ENCODE results near the gene KDM4C. TPM values are rescaled to one million over a fixed set of nuclear protein-coding genes. Genes with fewer than 3 reads are reported as not detected.

Gene KDM4C
- total RNA-seq, 1 donor from 2014 or later, result 18.2 TPM

- Mint-ChIP-seq H3K9me3 (ENCODE audit: unreplicated experiment) (no peaks in the 10 kb centered on the region), H3K27me3 (ENCODE audit: low read depth, unreplicated experiment) (no peaks in the 10 kb centered on the region), H3K36me3 (ENCODE audit: low read depth, unreplicated experiment) (peaks cover 7% of the 10 kb centered on the region), H3K4me1 (ENCODE audit: low read depth, unreplicated experiment) (no peaks in the 10 kb centered on the region), H3K4me3 (ENCODE audit: unreplicated experiment) (no peak overlapping the region), H3K27ac (ENCODE audit: unreplicated experiment) (no peak overlapping the region)
- FAIRE-seq, result no peak
- Histone ChIP-seq H2AFZ (ENCODE audit: low read depth, low read length) (no peak overlapping the region), H3K36me3 (ENCODE audit: insufficient read depth, low read length) (peaks cover 3% of the 10 kb centered on the region), H3K79me2 (ENCODE audit: insufficient read depth, low read length) (no peaks in the 10 kb centered on the region), H3K4me1 (ENCODE audit: insufficient read depth, low read length) (no peaks in the 10 kb centered on the region), H3K9me3 (ENCODE audit: insufficient read depth, low read depth, low read length) (no peaks in the 10 kb centered on the region), H3K4me3 (ENCODE audit: insufficient read depth, low read depth, low read length) (no peak overlapping the region), H4K20me1 (ENCODE audit: insufficient read depth, low read length) (no peaks in the 10 kb centered on the region), H3K4me2 (ENCODE audit: low read length) (no peak overlapping the region), H3K27ac (ENCODE audit: low read depth, low read length) (no peak overlapping the region), H3K27me3 (ENCODE audit: insufficient read depth, low read length) (no peaks in the 10 kb centered on the region), H3K9ac (ENCODE audit: low read length) (no peak overlapping the region)
- DNase-seq (ENCODE audit: low read depth), result no peak
- TF ChIP-seq EZH2 (IDR thresholded peaks at IDR 0.05; ENCODE audit: insufficient read depth, low read length), result no peak
- no peak for TF ChIP-seq CTCF (IDR thresholded peaks at IDR 0.05; ENCODE audit: insufficient read depth, low read depth, low read length)
Observed at GRCh38 chr9:7163932-7164331, 406.2 kb downstream of the KDM4C start.

- Histone ChIP-seq H3K4me3 (ENCODE audit: insufficient read depth, low read depth, low read length) (no peak overlapping the region), H3K79me2 (ENCODE audit: insufficient read depth, low read length) (no peaks in the 10 kb centered on the region), H3K4me1 (ENCODE audit: insufficient read depth, low read length) (no peaks in the 10 kb centered on the region), H3K27me3 (ENCODE audit: insufficient read depth, low read length) (no peaks in the 10 kb centered on the region), H3K36me3 (ENCODE audit: insufficient read depth, low read length) (peaks cover 3% of the 10 kb centered on the region), H3K9ac (ENCODE audit: low read length) (no peak overlapping the region), H4K20me1 (ENCODE audit: insufficient read depth, low read length) (no peaks in the 10 kb centered on the region), H3K9me3 (ENCODE audit: insufficient read depth, low read depth, low read length) (no peaks in the 10 kb centered on the region), H3K4me2 (ENCODE audit: low read length) (no peak overlapping the region), H3K27ac (ENCODE audit: low read depth, low read length) (no peak overlapping the region), H2AFZ (ENCODE audit: low read depth, low read length) (no peak overlapping the region)
- Mint-ChIP-seq H3K36me3 (ENCODE audit: low read depth, unreplicated experiment) (peaks cover 7% of the 10 kb centered on the region), H3K27ac (ENCODE audit: unreplicated experiment) (no peak overlapping the region), H3K27me3 (ENCODE audit: low read depth, unreplicated experiment) (no peaks in the 10 kb centered on the region), H3K9me3 (ENCODE audit: unreplicated experiment) (no peaks in the 10 kb centered on the region), H3K4me3 (ENCODE audit: unreplicated experiment) (no peak overlapping the region), H3K4me1 (ENCODE audit: low read depth, unreplicated experiment) (no peaks in the 10 kb centered on the region)
- no peak for TF ChIP-seq EZH2 (IDR thresholded peaks at IDR 0.05; ENCODE audit: insufficient read depth, low read length)
- TF ChIP-seq CTCF (IDR thresholded peaks at IDR 0.05; ENCODE audit: insufficient read depth, low read depth, low read length), result no peak
- DNase-seq (ENCODE audit: low read depth) (no peak), FAIRE-seq (no peak)
Observed at GRCh38 chr9:7164440-7165330, 406.9 kb downstream of the KDM4C start.
